Tibial nerve (tissue), 3 donors: ENCODE results near the gene NUP155.

Experiments
- POLR2A ChIP-seq, 2 donors: fragments of 450-650 bp; IDR thresholded peaks; one replicate each; pipeline ENCODE4 v1.6.1; 2017; ENCODE audit warnings: antibody characterized with exemption in 2 of 2, mild to moderate bottlenecking in 2 of 2, moderate library complexity in 2 of 2
- TF ChIP-seq, protein P1 (sequence below), 5 experiments: fragments of 200-600 bp in 3 of 5; fragments of 450-650 bp in 2 of 5; sonication (generic) in 3 of 5; IDR thresholded peaks; one replicate each; pipeline ENCODE4 v1.5.1; 2016 to 2019; ENCODE audit warnings: antibody characterized with exemption in 5 of 5, mild to moderate bottlenecking in 3 of 5, moderate library complexity in 2 of 5

DNA sequence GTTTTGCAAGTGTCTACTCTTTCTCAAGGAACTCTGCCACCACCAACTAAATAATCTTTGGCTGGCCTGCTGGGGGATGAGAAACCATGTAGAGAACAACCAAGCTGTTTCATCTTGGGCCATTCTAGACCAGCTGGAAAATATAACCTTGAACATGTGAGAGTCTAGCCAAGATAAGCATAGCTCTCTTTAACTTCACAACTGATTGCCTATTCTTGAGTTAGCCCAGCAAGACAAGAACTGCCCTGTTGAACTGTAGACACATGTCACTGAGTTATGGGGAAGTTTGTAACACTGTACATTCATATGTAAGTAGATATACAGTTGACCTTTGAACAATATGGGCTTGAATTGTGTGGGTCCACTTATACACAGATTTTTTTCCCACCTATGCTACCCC is 44.4 kb downstream of the NUP155 start:
- TF ChIP-seq, protein P1, sequence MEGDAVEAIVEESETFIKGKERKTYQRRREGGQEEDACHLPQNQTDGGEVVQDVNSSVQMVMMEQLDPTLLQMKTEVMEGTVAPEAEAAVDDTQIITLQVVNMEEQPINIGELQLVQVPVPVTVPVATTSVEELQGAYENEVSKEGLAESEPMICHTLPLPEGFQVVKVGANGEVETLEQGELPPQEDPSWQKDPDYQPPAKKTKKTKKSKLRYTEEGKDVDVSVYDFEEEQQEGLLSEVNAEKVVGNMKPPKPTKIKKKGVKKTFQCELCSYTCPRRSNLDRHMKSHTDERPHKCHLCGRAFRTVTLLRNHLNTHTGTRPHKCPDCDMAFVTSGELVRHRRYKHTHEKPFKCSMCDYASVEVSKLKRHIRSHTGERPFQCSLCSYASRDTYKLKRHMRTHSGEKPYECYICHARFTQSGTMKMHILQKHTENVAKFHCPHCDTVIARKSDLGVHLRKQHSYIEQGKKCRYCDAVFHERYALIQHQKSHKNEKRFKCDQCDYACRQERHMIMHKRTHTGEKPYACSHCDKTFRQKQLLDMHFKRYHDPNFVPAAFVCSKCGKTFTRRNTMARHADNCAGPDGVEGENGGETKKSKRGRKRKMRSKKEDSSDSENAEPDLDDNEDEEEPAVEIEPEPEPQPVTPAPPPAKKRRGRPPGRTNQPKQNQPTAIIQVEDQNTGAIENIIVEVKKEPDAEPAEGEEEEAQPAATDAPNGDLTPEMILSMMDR (IDR thresholded peaks at IDR 0.05): no peak
- TF ChIP-seq POLR2A (IDR thresholded peaks at IDR 0.05): no peak
